Esophagus squamous epithelium (tissue), 4 donors: ENCODE data around the gene CUEDC2.

ENCODE experiments used
- POLR2A ChIP-seq, 4 donors: fragments of 450-650 bp; IDR thresholded peaks; one replicate each; pipeline ENCODE4 v1.6.1; 2017; ENCODE audit warnings: antibody characterized with exemption in 4 of 4, mild to moderate bottlenecking in 4 of 4, moderate library complexity in 3 of 4
- TF ChIP-seq, protein P1 (sequence below), 6 experiments: fragments of 450-650 bp in 4 of 6; fragments of 200-600 bp in 2 of 6; sonication (generic) in 2 of 6; IDR thresholded peaks; one replicate each; pipeline ENCODE4 v1.5.1; 2016 to 2019; ENCODE audit warnings: antibody characterized with exemption in 6 of 6, mild to moderate bottlenecking in 4 of 6, moderate library complexity in 4 of 6

DNA sequence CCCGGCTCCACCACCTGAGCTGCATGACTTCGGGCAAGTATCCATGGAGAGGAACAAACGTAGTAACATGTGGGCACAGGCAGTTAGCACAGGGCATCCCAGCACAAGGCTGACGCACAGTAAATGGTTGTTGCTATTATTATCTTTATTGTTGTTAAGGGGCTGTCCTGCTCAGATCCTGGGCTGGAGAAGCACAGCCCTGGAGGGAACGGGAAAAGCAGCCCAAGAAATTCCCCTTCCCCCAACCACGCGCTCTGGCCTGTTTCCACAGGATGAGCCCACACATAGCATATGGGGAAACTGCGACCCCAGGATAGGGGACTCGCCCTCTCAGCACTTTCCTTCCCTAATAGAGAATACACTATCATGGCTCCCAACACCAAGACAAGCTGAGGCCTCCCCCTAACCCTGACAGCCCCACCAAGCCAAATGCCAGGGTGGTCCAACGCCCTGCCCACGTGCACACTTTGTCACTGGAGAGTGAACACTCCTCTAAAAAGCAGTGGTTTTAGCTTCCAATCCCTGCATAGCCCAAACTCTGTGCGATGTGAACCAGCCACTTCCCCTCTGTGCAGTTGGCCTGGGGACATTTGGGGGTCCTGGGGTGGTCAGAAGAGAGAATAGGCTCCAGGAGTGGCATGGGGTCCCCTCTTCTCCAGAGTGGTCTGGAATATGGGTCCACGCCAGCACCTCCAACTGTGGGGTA is 24.8 kb downstream of the CUEDC2 start:
- TF ChIP-seq, protein P1, sequence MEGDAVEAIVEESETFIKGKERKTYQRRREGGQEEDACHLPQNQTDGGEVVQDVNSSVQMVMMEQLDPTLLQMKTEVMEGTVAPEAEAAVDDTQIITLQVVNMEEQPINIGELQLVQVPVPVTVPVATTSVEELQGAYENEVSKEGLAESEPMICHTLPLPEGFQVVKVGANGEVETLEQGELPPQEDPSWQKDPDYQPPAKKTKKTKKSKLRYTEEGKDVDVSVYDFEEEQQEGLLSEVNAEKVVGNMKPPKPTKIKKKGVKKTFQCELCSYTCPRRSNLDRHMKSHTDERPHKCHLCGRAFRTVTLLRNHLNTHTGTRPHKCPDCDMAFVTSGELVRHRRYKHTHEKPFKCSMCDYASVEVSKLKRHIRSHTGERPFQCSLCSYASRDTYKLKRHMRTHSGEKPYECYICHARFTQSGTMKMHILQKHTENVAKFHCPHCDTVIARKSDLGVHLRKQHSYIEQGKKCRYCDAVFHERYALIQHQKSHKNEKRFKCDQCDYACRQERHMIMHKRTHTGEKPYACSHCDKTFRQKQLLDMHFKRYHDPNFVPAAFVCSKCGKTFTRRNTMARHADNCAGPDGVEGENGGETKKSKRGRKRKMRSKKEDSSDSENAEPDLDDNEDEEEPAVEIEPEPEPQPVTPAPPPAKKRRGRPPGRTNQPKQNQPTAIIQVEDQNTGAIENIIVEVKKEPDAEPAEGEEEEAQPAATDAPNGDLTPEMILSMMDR (IDR thresholded peaks at IDR 0.05): no peak
- no peak for TF ChIP-seq POLR2A (IDR thresholded peaks at IDR 0.05)
